HG02571 (cell line): Measurements from ENCODE around the gene GNA12.

Experiments used
- ATAC-seq: cut with Tn5 transposase; IDR thresholded peaks from one replicate; pipeline ENCODE4 v1.9.1; 2021; ENCODE audit warnings: mild to moderate bottlenecking, moderate library complexity; ENCODE audit not compliant: unreplicated experiment

Gene GNA12

GRCh38 chr7:2805213-2805944 is 38.7 kb downstream of the GNA12 start:
- ATAC-seq, result no peak

GRCh38 chr7:2804227-2804763 is 39.8 kb downstream of the GNA12 start:
- ATAC-seq, result no peak

DNA sequence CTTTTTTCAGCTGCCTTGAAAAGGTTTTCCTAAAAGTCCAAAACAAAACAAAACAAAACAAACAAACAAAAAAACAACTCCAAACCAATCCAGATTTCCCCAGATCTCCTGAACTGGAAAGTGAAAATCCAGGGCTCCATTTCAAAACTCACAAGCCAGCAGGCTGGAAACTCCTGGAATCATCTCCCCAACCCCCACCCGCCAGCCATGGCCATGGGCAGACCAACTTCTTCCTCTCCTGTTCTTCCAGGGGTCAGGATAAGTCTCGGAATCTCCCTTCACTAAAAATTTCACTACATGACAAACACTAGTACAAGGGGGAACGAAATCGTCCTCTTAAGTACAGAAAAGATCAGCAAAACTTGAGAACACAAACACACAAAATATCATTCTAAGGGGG is 40.4 kb downstream of the GNA12 start:
- ATAC-seq, result no peak

DNA sequence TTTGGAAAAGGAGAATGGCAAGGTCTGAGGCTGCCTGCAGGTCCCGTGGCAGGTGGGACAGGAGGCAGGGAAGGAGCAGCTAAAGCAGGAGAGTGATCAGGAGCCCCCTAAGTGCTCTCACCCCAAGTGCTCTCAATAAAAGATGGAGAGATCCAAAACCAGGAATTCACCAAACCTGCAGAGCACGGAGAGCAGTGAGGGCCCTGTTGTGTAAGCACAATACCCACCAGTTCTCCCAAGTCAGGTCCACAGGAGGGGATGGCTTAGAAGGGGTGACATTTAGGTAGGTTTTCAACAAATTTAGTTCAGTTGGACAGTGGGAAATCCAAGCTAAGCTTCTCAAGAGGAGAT is 40.8 kb downstream of the GNA12 start:
- no peak for ATAC-seq

DNA sequence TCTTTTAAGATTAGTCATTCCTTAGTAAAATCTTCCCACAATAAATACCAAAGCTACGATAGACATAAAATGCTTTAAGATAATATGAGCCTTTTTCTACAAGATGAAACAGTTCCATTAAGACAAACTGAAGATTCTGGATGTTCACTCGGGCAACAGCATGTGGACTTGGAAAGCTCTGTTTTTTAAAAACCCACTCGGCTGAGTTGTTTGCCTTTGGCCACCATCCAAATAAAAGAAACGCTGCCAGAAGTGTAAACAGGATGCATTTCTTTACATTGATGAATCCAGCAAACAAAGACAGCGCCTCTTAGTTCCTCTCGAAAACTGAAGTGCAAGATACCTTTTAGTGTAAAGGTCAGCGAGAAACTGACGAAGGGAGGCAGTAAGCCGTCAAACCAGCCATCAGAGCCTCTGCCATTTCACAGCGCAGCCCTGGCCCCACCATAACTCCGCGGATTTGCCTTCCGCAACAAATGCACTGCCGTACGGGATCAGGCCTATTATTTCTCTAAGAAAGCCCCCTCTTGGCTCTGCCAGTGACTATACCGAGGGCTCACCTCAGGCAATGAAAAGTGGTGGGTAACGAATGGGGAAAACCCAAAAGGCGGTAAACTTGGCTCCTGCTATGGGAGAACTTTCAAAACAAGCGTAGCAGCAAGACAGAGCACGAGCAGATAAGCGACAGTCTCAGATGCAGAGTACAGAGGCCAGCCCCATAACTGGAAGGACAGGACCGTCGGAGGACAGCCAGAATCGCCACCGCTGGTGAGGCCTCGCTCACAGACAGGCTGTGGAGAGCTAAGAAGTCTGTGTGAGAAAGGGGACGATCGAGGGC is 41.4 kb downstream of the GNA12 start:
- ATAC-seq, result no peak

DNA sequence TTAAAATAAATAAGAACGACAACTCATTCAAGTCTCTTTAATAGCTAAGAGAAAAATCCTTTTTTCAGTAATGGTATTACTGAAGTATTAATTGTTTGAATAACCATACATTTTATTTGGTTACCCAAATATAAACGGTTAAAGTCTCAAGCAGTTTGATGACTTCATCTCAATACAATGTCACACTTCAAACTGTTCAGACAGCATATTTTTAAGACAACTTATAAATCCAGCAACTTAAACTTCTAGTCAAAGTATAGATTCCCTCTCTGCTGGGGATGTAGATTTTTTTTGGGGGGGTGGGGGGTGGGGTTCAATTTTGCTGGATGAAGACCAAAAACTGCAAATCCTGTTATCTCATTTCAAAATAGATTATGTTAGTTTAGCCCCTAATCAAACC is 42.0 kb downstream of the GNA12 start:
- ATAC-seq, result no peak

GRCh38 chr7:2800931-2801688 is 43.0 kb downstream of the GNA12 start:
- ATAC-seq, result no peak

DNA sequence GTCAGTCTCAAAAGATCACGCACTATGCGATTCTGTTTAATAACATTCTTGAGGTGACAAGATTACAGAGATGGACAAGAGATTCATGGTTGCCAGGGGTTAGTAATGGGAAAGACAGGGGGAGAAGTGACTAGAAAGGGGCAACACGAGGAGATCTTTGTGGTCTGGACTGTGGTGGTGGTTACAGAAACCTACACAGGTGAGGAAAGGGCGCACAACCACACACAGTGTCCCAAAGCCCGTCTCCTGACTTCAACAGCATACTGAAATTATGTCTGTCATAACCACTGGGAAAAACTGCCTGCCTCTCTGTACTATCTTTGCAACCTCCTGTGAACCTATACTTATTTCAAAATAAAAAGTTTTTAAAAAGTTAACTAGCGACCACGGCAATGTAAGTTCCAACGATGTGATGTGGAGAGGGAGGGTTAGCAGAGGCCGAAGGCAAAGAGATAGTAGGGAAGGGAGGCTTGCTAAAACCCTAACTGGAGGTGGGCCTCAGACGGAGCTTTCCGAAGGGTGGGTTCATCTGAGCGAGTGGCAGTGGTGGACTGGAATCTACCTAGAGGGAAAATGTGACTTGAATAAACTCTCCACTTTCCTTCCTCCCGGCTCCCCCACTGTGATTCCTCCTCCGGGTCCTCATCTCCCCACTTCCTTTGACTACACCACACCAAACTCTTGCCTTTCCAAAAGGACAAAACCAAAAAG is 43.7 kb downstream of the GNA12 start:
- no peak for ATAC-seq

DNA sequence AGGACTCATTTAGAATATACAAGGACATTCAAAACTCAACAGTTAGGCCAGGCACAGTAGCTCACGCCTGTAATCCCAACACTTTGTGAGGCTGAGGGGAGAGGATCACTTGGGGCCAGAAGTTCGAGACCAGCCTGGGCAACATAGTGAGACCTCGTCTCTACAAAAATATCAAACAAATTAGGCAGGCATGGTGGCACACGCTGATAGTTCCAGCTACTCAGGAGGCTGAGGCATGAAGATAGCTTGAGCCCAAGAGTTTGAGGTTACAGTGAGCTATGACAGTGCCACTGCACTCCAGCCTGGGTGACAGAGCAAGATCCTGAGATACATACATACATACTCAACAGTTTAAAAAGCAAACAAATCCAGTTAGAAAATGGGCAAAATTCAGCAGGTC is 44.9 kb downstream of the GNA12 start:
- no peak for ATAC-seq

DNA sequence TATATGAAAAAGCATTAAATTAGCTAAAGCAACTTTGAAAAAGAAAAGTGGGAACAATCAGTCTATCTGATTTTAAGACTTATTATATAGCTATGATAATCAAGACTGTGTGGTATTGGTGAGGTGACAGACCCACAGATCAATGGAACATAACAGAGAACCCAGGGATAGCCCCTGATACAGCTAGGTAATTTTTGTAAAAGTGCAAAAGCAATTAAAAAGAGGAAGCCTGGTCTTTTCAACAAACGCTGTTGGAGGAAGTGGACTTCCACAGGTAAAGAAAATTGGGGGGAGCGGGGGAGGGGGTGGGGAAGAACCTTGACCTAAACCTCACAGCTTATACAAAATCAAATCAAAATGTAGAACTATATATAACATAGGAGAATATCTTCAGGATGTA is 45.4 kb downstream of the GNA12 start:
- ATAC-seq, result no peak

GRCh38 chr7:2796358-2797352 is 47.5 kb downstream of the GNA12 start:
- no peak for ATAC-seq

DNA sequence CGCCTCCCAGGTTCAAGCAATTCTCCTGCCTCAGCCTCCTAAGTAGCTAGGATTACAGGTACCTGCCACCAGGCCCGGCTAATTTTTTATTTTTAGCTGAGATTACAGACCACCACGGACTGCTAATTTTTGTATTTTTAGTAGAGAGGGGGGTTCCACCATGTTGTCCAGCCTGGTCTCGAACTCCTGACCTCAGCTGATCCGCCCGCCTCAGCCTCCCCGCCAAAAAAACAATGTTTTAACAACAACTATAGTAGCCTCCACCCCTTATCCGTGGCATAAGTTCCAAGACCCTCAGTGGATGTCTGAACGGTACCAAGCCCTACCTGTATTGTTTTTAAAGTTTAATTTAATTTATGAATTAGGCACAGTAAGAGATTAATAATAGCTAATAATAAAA is 48.2 kb downstream of the GNA12 start:
- no peak for ATAC-seq

DNA sequence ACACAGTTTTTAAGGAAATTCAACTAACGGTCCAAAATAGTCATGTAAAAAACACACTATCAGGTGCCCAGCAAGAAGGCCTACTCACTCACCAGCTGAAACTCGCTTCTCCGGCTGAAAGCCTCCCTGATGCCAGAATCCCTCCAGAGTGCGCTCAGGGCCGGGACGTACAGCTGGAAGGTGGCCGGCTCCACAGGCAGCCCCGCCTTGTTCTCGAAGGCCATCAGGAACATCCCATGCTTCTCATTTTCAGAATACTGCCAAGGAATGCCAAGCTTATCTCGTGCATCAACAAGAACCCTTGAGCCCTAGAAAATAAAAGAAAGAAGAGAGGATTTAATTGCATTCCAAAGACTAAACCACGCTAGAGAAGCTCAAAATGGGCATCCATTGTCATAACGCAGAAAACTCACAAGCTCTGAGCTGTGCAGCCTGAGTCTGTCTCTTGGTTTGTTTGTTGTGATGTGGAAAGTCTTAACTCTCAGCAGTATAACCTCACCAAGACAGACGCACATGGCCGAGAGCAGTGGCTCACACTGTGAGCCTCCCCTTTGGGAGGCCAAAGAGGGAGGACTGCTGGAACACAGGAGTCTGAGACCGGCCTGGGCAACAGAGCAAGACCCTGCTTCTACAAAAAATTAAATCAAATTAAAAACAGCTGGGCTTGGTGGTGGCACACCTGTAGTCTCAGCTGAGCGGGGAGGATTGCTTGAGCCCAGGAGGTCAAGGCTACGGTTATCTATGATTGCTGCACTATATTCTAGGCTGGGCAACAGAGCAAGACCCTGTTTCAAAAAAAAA is 49.1 kb downstream of the GNA12 start:
- ATAC-seq, result no peak

DNA sequence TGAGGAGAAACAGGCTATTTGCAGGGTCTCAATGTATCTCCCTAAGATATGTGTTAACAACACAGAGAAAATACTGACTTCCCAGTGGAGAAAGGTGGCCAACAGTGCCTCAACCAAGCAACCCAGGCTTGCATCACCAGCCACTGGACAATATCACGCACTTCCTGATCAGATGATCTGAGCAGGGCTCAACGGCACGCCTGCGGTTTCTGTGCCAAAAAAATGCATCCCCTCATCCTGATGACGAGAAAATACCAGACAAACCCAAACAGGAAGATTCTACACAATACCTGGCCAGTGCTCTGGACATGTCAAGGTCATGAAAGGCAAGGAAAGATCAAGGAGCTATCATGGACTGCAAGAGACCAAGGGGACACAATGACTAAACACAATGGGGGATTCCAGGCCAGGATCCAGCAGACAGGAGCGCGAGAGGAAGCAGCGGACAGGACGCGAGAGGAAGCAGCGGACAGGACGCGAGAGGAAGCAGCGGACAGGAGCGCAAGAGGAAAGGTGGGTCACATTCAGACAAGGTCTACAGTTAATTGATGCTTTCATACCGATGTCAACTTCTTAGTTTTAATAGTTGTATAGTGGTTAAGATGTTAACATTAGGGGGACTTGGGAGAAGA is 51.1 kb downstream of the GNA12 start:
- ATAC-seq, result no peak

GRCh38 chr7:2792235-2792634 is 51.9 kb downstream of the GNA12 start:
- ATAC-seq, result no peak

- ATAC-seq, result no peak
Measured at GRCh38 chr7:2791390-2791789, 52.7 kb downstream of the GNA12 start.

DNA sequence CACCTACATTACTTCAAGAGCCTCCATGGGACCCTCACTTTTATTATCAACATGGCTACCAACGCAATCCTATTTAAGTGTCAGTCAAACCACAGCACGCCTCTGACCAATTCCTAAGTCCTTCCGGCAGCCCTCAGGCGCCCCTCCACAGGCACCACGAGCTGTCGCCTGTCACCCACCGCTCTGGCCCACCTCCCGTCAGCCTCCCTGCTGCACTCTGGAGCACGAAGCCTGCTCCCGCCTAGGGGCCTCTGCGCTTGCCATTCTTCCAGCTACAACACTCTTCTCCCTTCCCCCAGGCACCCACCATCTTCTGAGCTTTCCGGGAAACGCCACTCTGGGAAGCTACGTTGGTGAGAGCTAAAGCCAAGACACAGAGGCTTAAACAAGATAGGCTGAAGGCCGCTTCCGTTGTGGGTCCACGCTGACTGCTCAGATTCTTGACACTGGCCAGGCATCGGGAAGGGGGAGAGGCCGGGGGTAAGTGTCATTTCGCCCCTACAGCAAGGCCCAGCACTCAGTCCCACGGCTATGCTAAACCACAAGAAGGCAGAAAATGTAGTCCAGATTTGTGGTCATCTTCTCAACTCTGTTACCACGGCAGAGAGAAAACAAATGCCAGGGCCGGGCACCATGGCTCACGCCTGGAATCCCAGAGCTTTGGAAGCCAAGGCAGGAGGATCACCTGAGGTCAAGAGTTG is 56.7 kb downstream of the GNA12 start:
- no peak for ATAC-seq

DNA sequence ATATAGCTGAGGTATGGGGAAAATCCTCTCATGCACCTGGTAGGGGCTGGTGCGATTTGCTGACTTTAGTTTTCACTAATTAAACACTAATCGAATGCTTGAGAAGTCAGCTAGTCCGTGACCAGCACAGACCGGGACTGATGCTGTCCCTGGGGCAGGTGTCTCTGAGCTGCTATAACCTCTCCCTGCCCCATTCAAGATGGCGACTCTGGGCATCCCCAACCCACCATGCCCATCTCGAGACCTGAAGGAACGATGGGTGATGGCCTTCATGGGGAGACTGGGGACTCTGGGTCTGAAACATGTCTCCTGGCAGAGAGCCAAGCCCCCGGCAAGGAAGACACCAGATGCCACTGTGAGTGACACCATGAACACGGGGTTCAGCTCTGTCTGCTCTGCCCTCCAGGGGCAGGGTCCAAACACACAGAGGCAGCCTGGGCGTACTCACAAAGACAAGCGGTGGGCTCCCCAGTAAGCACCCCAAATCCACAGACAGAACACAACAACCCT is 57.4 kb downstream of the GNA12 start:
- ATAC-seq, result no peak
